GM12892 (cell line): Measurements from ENCODE around the gene SMG6.

ENCODE experiments used
- POLR2A ChIP-seq: IDR thresholded peaks from 2 replicates; pipeline ENCODE4 v1.6.1; 2011; ENCODE audit warnings: low read depth, low read length, control low read depth
- POLR2AphosphoS5 ChIP-seq: IDR thresholded peaks from 2 replicates; pipeline ENCODE4 v1.6.1; 2011; ENCODE audit warnings: low read depth, low read length, control low read depth
- TAF1 ChIP-seq: IDR thresholded peaks from 2 replicates; pipeline ENCODE4 v1.6.1; 2011; ENCODE audit warnings: low read depth, mild to moderate bottlenecking, control low read depth, low read length, borderline replicate concordance

GRCh38 chr17:2282297-2282873 lies 21.2 kb downstream of the SMG6 start:
- no peak for TF ChIP-seq POLR2A
- no peak for TF ChIP-seq TAF1
- no peak for TF ChIP-seq POLR2AphosphoS5
